GM18861 (cell line): ENCODE measurements around the gene COLEC12.

Experiments
- ATAC-seq: cut with Tn5 transposase; IDR thresholded peaks from one replicate; pipeline ENCODE4 v1.9.1; 2021; ENCODE audit not compliant: unreplicated experiment

Gene COLEC12

GRCh38 chr18:364256-364826 is 136.2 kb downstream of the COLEC12 start:
- ATAC-seq, result no peak

GRCh38 chr18:363301-364085 is 137.0 kb downstream of the COLEC12 start:
- no peak for ATAC-seq

GRCh38 chr18:362311-363290 is 137.9 kb downstream of the COLEC12 start:
- no peak for ATAC-seq

GRCh38 chr18:361941-362310 is 138.6 kb downstream of the COLEC12 start:
- no peak for ATAC-seq

GRCh38 chr18:361100-361732 is 139.3 kb downstream of the COLEC12 start:
- ATAC-seq, result no peak

GRCh38 chr18:360676-361075 is 139.8 kb downstream of the COLEC12 start:
- no peak for ATAC-seq

- ATAC-seq, result no peak
Observed at GRCh38 chr18:356778-357177, 143.7 kb downstream of the COLEC12 start.

GRCh38 chr18:355678-356077 is 144.8 kb downstream of the COLEC12 start:
- ATAC-seq, result no peak

GRCh38 chr18:354471-354870 is 146.0 kb downstream of the COLEC12 start:
- no peak for ATAC-seq

- no peak for ATAC-seq
Observed at GRCh38 chr18:354003-354402, 146.5 kb downstream of the COLEC12 start.

GRCh38 chr18:352438-352837 is 148.1 kb downstream of the COLEC12 start:
- no peak for ATAC-seq

- no peak for ATAC-seq
Observed at GRCh38 chr18:350953-351572, 149.4 kb downstream of the COLEC12 start.

GRCh38 chr18:346600-346999 is 153.9 kb downstream of the COLEC12 start:
- ATAC-seq, result no peak

GRCh38 chr18:341102-341501 is 159.4 kb downstream of the COLEC12 start:
- ATAC-seq, result no peak

GRCh38 chr18:340044-340443 is 160.5 kb downstream of the COLEC12 start:
- no peak for ATAC-seq

GRCh38 chr18:339200-339599 is 161.3 kb downstream of the COLEC12 start:
- no peak for ATAC-seq

GRCh38 chr18:336713-337112 is 163.8 kb downstream of the COLEC12 start:
- ATAC-seq, result no peak

GRCh38 chr18:335733-336132 is 164.8 kb downstream of the COLEC12 start:
- ATAC-seq, result no peak

GRCh38 chr18:334575-335132 is 165.8 kb downstream of the COLEC12 start:
- ATAC-seq, result no peak

- no peak for ATAC-seq
Observed at GRCh38 chr18:332721-333510, 167.6 kb downstream of the COLEC12 start.
